Neural cell (in vitro differentiated cells): ENCODE data around the gene C1QB. TPM values are rescaled to one million over a fixed set of nuclear protein-coding genes. Genes with fewer than 3 reads are reported as not detected.
A peak's percentile ranks its signal among the peaks of the same experiment; 100 is the strongest.
"Not testable (repeated sequence)": the region's sequence is repeated elsewhere in the genome, so short reads cannot be mapped to it uniquely, and the experiment has no call there.

ENCODE experiments used
- H2AFZ ChIP-seq: fragments of 200-600, 300-800 bp; sonication (generic), shearing (Covaris generic); 2 replicates; pipeline ENCODE4 v1.6.0; 2014; ENCODE audit warnings: low read depth, mild to moderate bottlenecking, antibody characterized with exemption, low read length, moderate library complexity
- H3F3A ChIP-seq: fragments of 200-600 bp; shearing (Covaris generic); 2 replicates; pipeline ENCODE4 v1.6.1; 2016; ENCODE audit warnings: mild to moderate bottlenecking, moderate library complexity, mixed read lengths, antibody characterized with exemption, low read length; ENCODE audit not compliant: insufficient read depth, poor library complexity, severe bottlenecking
- H3K27ac ChIP-seq: fragments of 200-600, 300-800 bp; sonication (generic), shearing (Covaris generic); 2 replicates; pipeline ENCODE4 v1.5.1; 2014; ENCODE audit warnings: mild to moderate bottlenecking, low read length, moderate library complexity
- H3K27me3 ChIP-seq: fragments of 300-800, 200-600 bp; sonication (generic), shearing (Covaris generic); 2 replicates; pipeline ENCODE4 v1.6.0; 2014; ENCODE audit warnings: mild to moderate bottlenecking, low read depth, low read length, moderate library complexity; ENCODE audit not compliant: insufficient read depth
- H3K36me3 ChIP-seq: fragments of 300-800, 200-600 bp; sonication (generic), shearing (Covaris generic); 2 replicates; pipeline ENCODE4 v1.5.1; 2014; ENCODE audit warnings: mild to moderate bottlenecking, antibody characterized with exemption, low read length, moderate library complexity; ENCODE audit not compliant: insufficient read depth
- H3K4me2 ChIP-seq: fragments of 300-800, 200-600 bp; sonication (generic), shearing (Covaris generic); 2 replicates; pipeline ENCODE4 v1.6.0; 2014; ENCODE audit warnings: mild to moderate bottlenecking, low read length
- H3K4me3 ChIP-seq: fragments of 300-800, 200-600 bp; sonication (generic), shearing (Covaris generic); 2 replicates; pipeline ENCODE4 v1.5.1; 2014; ENCODE audit warnings: mild to moderate bottlenecking, low read length, moderate library complexity
- H3K79me2 ChIP-seq: fragments of 200-600 bp; shearing (Covaris generic); replicated peaks from 2 replicates; pipeline ENCODE4 v1.6.0; 2014; ENCODE audit warnings: mild to moderate bottlenecking, low read length, moderate library complexity; ENCODE audit not compliant: insufficient read depth
- H3K9ac ChIP-seq: fragments of 300-800, 200-600 bp; sonication (generic), shearing (Covaris generic); 2 replicates; pipeline ENCODE4 v1.6.1; 2016; ENCODE audit warnings: mild to moderate bottlenecking, low read length, mixed read lengths
- H3K9me2 ChIP-seq: fragments of 200-600 bp; shearing (Covaris generic); 2 replicates; pipeline ENCODE4 v1.6.1; 2016; ENCODE audit warnings: mild to moderate bottlenecking, low read length, mixed read lengths; ENCODE audit not compliant: insufficient read depth
- H3K9me3 ChIP-seq: fragments of 200-600, 300-800 bp; sonication (generic), shearing (Covaris generic); 2 replicates; pipeline ENCODE4 v1.6.1; 2016; ENCODE audit warnings: mild to moderate bottlenecking, mixed run types, low read length, moderate library complexity, mixed read lengths
- H4K20me1 ChIP-seq: fragments of 200-600 bp; shearing (Covaris generic); 2 replicates; pipeline ENCODE4 v1.6.1; 2016; ENCODE audit warnings: mild to moderate bottlenecking, mixed run types; ENCODE audit not compliant: insufficient read depth
- EP300 ChIP-seq: fragments of 450-650 bp; conservative IDR thresholded peaks from 2 replicates; pipeline ENCODE4 v1.6.1; 2014; ENCODE audit warnings: antibody characterized with exemption, mild to moderate bottlenecking, moderate library complexity; ENCODE audit not compliant: poor library complexity, severe bottlenecking
- EZH2 ChIP-seq: fragments of 200-600, 300-800 bp; shearing (Covaris generic), sonication (generic); IDR thresholded peaks from 2 replicates; pipeline ENCODE4 v1.6.1; 2014; ENCODE audit warnings: antibody characterized with exemption, low read length, borderline replicate concordance, mild to moderate bottlenecking; ENCODE audit not compliant: insufficient read depth, poor library complexity, severe bottlenecking
- MXI1 ChIP-seq: fragments of 450-650 bp; conservative IDR thresholded peaks from 2 replicates; pipeline ENCODE4 v1.6.1; 2014; ENCODE audit warnings: antibody characterized with exemption, mild to moderate bottlenecking; ENCODE audit not compliant: poor library complexity, severe bottlenecking
- POLR2AphosphoS5 ChIP-seq: IDR thresholded peaks from 2 replicates; pipeline ENCODE4 v1.6.1; 2012
- RAD21 ChIP-seq: fragments of 450-650 bp; conservative IDR thresholded peaks from 2 replicates; pipeline ENCODE4 v1.6.1; 2014; ENCODE audit warnings: antibody characterized with exemption, mild to moderate bottlenecking, moderate library complexity
- SMC3 ChIP-seq: fragments of 450-650 bp; conservative IDR thresholded peaks from 2 replicates; pipeline ENCODE4 v1.6.1; 2014; ENCODE audit warnings: antibody characterized with exemption, mild to moderate bottlenecking, moderate library complexity; ENCODE audit not compliant: poor library complexity
- TAF1 ChIP-seq: IDR thresholded peaks from 2 replicates; pipeline ENCODE4 v1.6.1; 2012; ENCODE audit warnings: low read depth
- polyA plus RNA-seq: library from polyadenylated mRNA; depleted of rRNA; stranded (reverse); fragments of >200 nt; gene quantifications from 2 replicates; pipeline ENCODE4 v1.2.3, GENCODE V29; 2014
- TF ChIP-seq, protein P1 (sequence below): IDR thresholded peaks from 2 replicates; pipeline ENCODE4 v1.6.1; 2012; ENCODE audit warnings: borderline replicate concordance
- TF ChIP-seq, protein P2 (sequence below): fragments of 450-650 bp; IDR thresholded peaks from 2 replicates; pipeline ENCODE4 v1.5.1; 2014; ENCODE audit warnings: antibody characterized with exemption, mild to moderate bottlenecking, moderate library complexity; ENCODE audit not compliant: poor library complexity, severe bottlenecking

The C1QB gene
- polyA plus RNA-seq, 1 donor from 2014 or later = not detected

- Histone ChIP-seq H3K27ac (no peak overlapping the region), H3K79me2 (peaks cover 2% of the 10 kb centered on the region), H3K9me2 (no peaks in the 10 kb centered on the region), H3K9ac (no peak overlapping the region), H3K36me3 (no peaks in the 10 kb centered on the region), H3K4me3 (no peak overlapping the region), H2AFZ (peak overlapping the region; percentile 10), H3F3A (no peaks in the 10 kb centered on the region), H3K27me3 (no peaks in the 10 kb centered on the region), H3K4me2 (no peak overlapping the region), H4K20me1 (no peaks in the 10 kb centered on the region), H3K9me3 (no peaks in the 10 kb centered on the region)
- TF ChIP-seq SMC3 = peak; percentile 93
- peak; percentile 82 for TF ChIP-seq RAD21
- TF ChIP-seq, protein P1, sequence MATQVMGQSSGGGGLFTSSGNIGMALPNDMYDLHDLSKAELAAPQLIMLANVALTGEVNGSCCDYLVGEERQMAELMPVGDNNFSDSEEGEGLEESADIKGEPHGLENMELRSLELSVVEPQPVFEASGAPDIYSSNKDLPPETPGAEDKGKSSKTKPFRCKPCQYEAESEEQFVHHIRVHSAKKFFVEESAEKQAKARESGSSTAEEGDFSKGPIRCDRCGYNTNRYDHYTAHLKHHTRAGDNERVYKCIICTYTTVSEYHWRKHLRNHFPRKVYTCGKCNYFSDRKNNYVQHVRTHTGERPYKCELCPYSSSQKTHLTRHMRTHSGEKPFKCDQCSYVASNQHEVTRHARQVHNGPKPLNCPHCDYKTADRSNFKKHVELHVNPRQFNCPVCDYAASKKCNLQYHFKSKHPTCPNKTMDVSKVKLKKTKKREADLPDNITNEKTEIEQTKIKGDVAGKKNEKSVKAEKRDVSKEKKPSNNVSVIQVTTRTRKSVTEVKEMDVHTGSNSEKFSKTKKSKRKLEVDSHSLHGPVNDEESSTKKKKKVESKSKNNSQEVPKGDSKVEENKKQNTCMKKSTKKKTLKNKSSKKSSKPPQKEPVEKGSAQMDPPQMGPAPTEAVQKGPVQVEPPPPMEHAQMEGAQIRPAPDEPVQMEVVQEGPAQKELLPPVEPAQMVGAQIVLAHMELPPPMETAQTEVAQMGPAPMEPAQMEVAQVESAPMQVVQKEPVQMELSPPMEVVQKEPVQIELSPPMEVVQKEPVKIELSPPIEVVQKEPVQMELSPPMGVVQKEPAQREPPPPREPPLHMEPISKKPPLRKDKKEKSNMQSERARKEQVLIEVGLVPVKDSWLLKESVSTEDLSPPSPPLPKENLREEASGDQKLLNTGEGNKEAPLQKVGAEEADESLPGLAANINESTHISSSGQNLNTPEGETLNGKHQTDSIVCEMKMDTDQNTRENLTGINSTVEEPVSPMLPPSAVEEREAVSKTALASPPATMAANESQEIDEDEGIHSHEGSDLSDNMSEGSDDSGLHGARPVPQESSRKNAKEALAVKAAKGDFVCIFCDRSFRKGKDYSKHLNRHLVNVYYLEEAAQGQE = peak; percentile 22
- TF ChIP-seq, protein P2, sequence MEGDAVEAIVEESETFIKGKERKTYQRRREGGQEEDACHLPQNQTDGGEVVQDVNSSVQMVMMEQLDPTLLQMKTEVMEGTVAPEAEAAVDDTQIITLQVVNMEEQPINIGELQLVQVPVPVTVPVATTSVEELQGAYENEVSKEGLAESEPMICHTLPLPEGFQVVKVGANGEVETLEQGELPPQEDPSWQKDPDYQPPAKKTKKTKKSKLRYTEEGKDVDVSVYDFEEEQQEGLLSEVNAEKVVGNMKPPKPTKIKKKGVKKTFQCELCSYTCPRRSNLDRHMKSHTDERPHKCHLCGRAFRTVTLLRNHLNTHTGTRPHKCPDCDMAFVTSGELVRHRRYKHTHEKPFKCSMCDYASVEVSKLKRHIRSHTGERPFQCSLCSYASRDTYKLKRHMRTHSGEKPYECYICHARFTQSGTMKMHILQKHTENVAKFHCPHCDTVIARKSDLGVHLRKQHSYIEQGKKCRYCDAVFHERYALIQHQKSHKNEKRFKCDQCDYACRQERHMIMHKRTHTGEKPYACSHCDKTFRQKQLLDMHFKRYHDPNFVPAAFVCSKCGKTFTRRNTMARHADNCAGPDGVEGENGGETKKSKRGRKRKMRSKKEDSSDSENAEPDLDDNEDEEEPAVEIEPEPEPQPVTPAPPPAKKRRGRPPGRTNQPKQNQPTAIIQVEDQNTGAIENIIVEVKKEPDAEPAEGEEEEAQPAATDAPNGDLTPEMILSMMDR = peak; percentile 90
- TF ChIP-seq MXI1 = no peak
- no peak for TF ChIP-seq POLR2AphosphoS5
Observed at GRCh38 chr1:22704440-22705067, 51.5 kb downstream of the C1QB start.

GRCh38 chr1:22705586-22705985 is 52.5 kb downstream of the C1QB start:
- no peaks in the 10 kb centered on the region for H3K9me2 ChIP-seq
- H3K9me3 ChIP-seq = no peaks in the 10 kb centered on the region
- H3F3A ChIP-seq = no peaks in the 10 kb centered on the region
- H4K20me1 ChIP-seq = no peaks in the 10 kb centered on the region
- H3K36me3 ChIP-seq = no peaks in the 10 kb centered on the region
- no peak overlapping the region for H3K27ac ChIP-seq
- no peak overlapping the region for H3K4me2 ChIP-seq
- no peak overlapping the region for H3K9ac ChIP-seq
- no peak overlapping the region for H2AFZ ChIP-seq
- TF ChIP-seq EP300 (no peak), EZH2 (no peak), SMC3 (no peak), POLR2AphosphoS5 (no peak), TAF1 (no peak), RAD21 (no peak), MXI1 (no peak)
- TF ChIP-seq, protein P2 = no peak
- TF ChIP-seq, protein P1 = no peak
- peaks cover 6% of the 10 kb centered on the region for H3K79me2 ChIP-seq
- no peaks in the 10 kb centered on the region for H3K27me3 ChIP-seq
- H3K4me3 ChIP-seq = no peak overlapping the region

GRCh38 chr1:22706100-22706499 is 53.1 kb downstream of the C1QB start:
- not testable (repeated sequence) for H3K9ac ChIP-seq, H3K4me2 ChIP-seq, H3F3A ChIP-seq, H4K20me1 ChIP-seq, H3K4me3 ChIP-seq, H3K9me2 ChIP-seq, H2AFZ ChIP-seq, H3K27me3 ChIP-seq, H3K9me3 ChIP-seq, H3K36me3 ChIP-seq, H3K27ac ChIP-seq, H3K79me2 ChIP-seq
